Karpas-422 (cell line): ENCODE measurements around the gene FNDC3B. TPM values are rescaled to one million over a fixed set of nuclear protein-coding genes. Genes with fewer than 3 reads are reported as not detected.

ENCODE experiments used
- DNase-seq: peaks from one replicate; pipeline ENCODE4 v3.0.0-alpha.2; 2015
- H2AFZ ChIP-seq: fragments of 200-600 bp; sonication (generic); 2 replicates; pipeline ENCODE4 v1.6.1; 2014; ENCODE audit warnings: antibody characterized with exemption, low read length, mixed read lengths
- H3K27ac ChIP-seq: fragments of 200-600 bp; sonication (generic); 2 replicates; pipeline ENCODE4 v1.5.1; 2014; ENCODE audit warnings: mild to moderate bottlenecking, low read length, moderate library complexity
- H3K27me3 ChIP-seq: fragments of 200-600 bp; sonication (generic); 2 replicates; pipeline ENCODE4 v1.6.1; 2014; ENCODE audit warnings: low read length, mixed read lengths
- H3K36me3 ChIP-seq: fragments of 200-600 bp; sonication (generic); 2 replicates; pipeline ENCODE4 v1.6.1; 2014; ENCODE audit warnings: low read length, mixed read lengths; ENCODE audit not compliant: insufficient read depth
- H3K4me1 ChIP-seq: fragments of 200-600 bp; sonication (generic); 2 replicates; pipeline ENCODE4 v1.6.1; 2014; ENCODE audit warnings: mild to moderate bottlenecking, low read length, mixed read lengths
- H3K4me2 ChIP-seq: fragments of 200-600 bp; sonication (generic); 2 replicates; pipeline ENCODE4 v1.6.1; 2014; ENCODE audit warnings: low read length, low read depth, mild to moderate bottlenecking; ENCODE audit not compliant: poor library complexity, severe bottlenecking
- H3K4me3 ChIP-seq: fragments of 200-600 bp; sonication (generic); 2 replicates; pipeline ENCODE4 v1.5.1; 2014; ENCODE audit warnings: mild to moderate bottlenecking, antibody characterized with exemption, low read length, mixed read lengths
- H3K79me2 ChIP-seq: fragments of 200-600 bp; sonication (generic); 2 replicates; pipeline ENCODE4 v1.6.1; 2014; ENCODE audit warnings: mild to moderate bottlenecking, low read length, mixed read lengths
- H3K9ac ChIP-seq: fragments of 200-600 bp; sonication (generic); 2 replicates; pipeline ENCODE4 v1.6.0; 2014; ENCODE audit warnings: low read length
- H3K9me2 ChIP-seq: fragments of 200-600 bp; sonication (generic), shearing (Covaris generic); replicated peaks from 2 replicates; pipeline ENCODE4 v1.6.0; 2014; ENCODE audit warnings: mild to moderate bottlenecking, low read length, moderate library complexity; ENCODE audit not compliant: insufficient read depth
- H3K9me3 ChIP-seq: fragments of 300-700, 200-600 bp; sonication (generic); 2 replicates; pipeline ENCODE4 v1.6.1; 2014; ENCODE audit warnings: low read length, mixed read lengths
- H4K20me1 ChIP-seq: fragments of 200-600 bp; sonication (generic); 2 replicates; pipeline ENCODE4 v1.6.1; 2014; ENCODE audit warnings: mild to moderate bottlenecking, antibody characterized with exemption, low read length, low read depth; ENCODE audit not compliant: insufficient read depth
- total RNA-seq: library from RNA; depleted of rRNA; stranded (reverse); fragments of >200 nt; shearing (Covaris generic); gene quantifications from 2 replicates; pipeline ENCODE4 v1.2.3, GENCODE V29; 2014; ENCODE audit warnings: low replicate concordance

The FNDC3B gene
- total RNA-seq, 1 experiment from 2014 or later: 2.6 TPM

- no peak for DNase-seq
- Histone ChIP-seq H3K9me3 (no peaks in the 10 kb centered on the region), H4K20me1 (no peaks in the 10 kb centered on the region)
Measured at GRCh38 chr3:172391592-172392302, 352.4 kb downstream of the FNDC3B start.

GRCh38 chr3:172394692-172395091 is 355.3 kb downstream of the FNDC3B start:
- H3K9me2 ChIP-seq: no peaks in the 10 kb centered on the region
- no peaks in the 10 kb centered on the region for H3K27me3 ChIP-seq
- no peaks in the 10 kb centered on the region for H3K36me3 ChIP-seq
- no peak for DNase-seq
- H3K4me2 ChIP-seq: no peak overlapping the region
- no peaks in the 10 kb centered on the region for H4K20me1 ChIP-seq
- no peak overlapping the region for H3K4me3 ChIP-seq
- no peak overlapping the region for H3K9ac ChIP-seq
- H2AFZ ChIP-seq: no peak overlapping the region
- no peaks in the 10 kb centered on the region for H3K4me1 ChIP-seq
- H3K79me2 ChIP-seq: no peaks in the 10 kb centered on the region
- H3K27ac ChIP-seq: no peak overlapping the region
- H3K9me3 ChIP-seq: no peaks in the 10 kb centered on the region

More at GRCh38 chr3:172391592-172392302, 352.4 kb downstream of the FNDC3B start:
- no peak overlapping the region for H3K4me2 ChIP-seq
- H3K9ac ChIP-seq: no peak overlapping the region
- H3K4me3 ChIP-seq: no peak overlapping the region
- no peak overlapping the region for H3K27ac ChIP-seq
- H2AFZ ChIP-seq: no peak overlapping the region
- no peaks in the 10 kb centered on the region for H3K9me2 ChIP-seq
- no peaks in the 10 kb centered on the region for H3K4me1 ChIP-seq
- no peaks in the 10 kb centered on the region for H3K27me3 ChIP-seq
- no peaks in the 10 kb centered on the region for H3K79me2 ChIP-seq
- no peaks in the 10 kb centered on the region for H3K36me3 ChIP-seq

- Histone ChIP-seq H3K4me1 (no peaks in the 10 kb centered on the region), H3K4me2 (no peak overlapping the region), H2AFZ (no peak overlapping the region), H4K20me1 (no peaks in the 10 kb centered on the region), H3K9ac (no peak overlapping the region), H3K79me2 (no peaks in the 10 kb centered on the region), H3K9me2 (no peaks in the 10 kb centered on the region), H3K4me3 (no peak overlapping the region), H3K36me3 (no peaks in the 10 kb centered on the region), H3K27me3 (no peaks in the 10 kb centered on the region), H3K27ac (no peak overlapping the region), H3K9me3 (no peaks in the 10 kb centered on the region)
- DNase-seq: no peak
Measured at GRCh38 chr3:172396400-172396799, 357.0 kb downstream of the FNDC3B start.

- no peaks in the 10 kb centered on the region for H3K9me3 ChIP-seq
- H3K36me3 ChIP-seq: no peaks in the 10 kb centered on the region
- no peaks in the 10 kb centered on the region for H3K4me1 ChIP-seq
- no peaks in the 10 kb centered on the region for H4K20me1 ChIP-seq
- no peaks in the 10 kb centered on the region for H3K27me3 ChIP-seq
- H3K4me2 ChIP-seq: no peak overlapping the region
- H3K9me2 ChIP-seq: no peaks in the 10 kb centered on the region
- no peak overlapping the region for H3K9ac ChIP-seq
- H3K79me2 ChIP-seq: no peaks in the 10 kb centered on the region
- no peak overlapping the region for H3K4me3 ChIP-seq
- H2AFZ ChIP-seq: no peak overlapping the region
- DNase-seq: no peak
- H3K27ac ChIP-seq: no peak overlapping the region
Measured at GRCh38 chr3:172397716-172398405, 358.5 kb downstream of the FNDC3B start.

GRCh38 chr3:172398484-172398883 is 359.1 kb downstream of the FNDC3B start:
- H3K27me3 ChIP-seq: no peaks in the 10 kb centered on the region
- H4K20me1 ChIP-seq: no peaks in the 10 kb centered on the region
- H3K27ac ChIP-seq: no peak overlapping the region
- no peak overlapping the region for H3K4me3 ChIP-seq
- no peak overlapping the region for H3K9ac ChIP-seq
- no peaks in the 10 kb centered on the region for H3K79me2 ChIP-seq
- H2AFZ ChIP-seq: no peak overlapping the region
- H3K9me2 ChIP-seq: no peaks in the 10 kb centered on the region
- H3K4me2 ChIP-seq: no peak overlapping the region
- DNase-seq: no peak
- H3K36me3 ChIP-seq: no peaks in the 10 kb centered on the region
- no peaks in the 10 kb centered on the region for H3K9me3 ChIP-seq
- no peaks in the 10 kb centered on the region for H3K4me1 ChIP-seq

GRCh38 chr3:172402090-172402489 is 362.7 kb downstream of the FNDC3B start:
- Histone ChIP-seq H3K79me2 (no peaks in the 10 kb centered on the region), H3K27ac (no peak overlapping the region), H2AFZ (no peak overlapping the region), H3K9ac (no peak overlapping the region), H3K27me3 (no peaks in the 10 kb centered on the region), H3K9me2 (no peaks in the 10 kb centered on the region), H3K9me3 (no peaks in the 10 kb centered on the region), H3K4me1 (no peaks in the 10 kb centered on the region), H4K20me1 (no peaks in the 10 kb centered on the region), H3K36me3 (no peaks in the 10 kb centered on the region), H3K4me2 (no peak overlapping the region), H3K4me3 (no peak overlapping the region)
- no peak for DNase-seq

GRCh38 chr3:172402892-172403643 is 363.7 kb downstream of the FNDC3B start:
- no peak for DNase-seq
- H3K4me3 ChIP-seq: no peak overlapping the region
- H3K79me2 ChIP-seq: no peaks in the 10 kb centered on the region
- H3K4me2 ChIP-seq: no peak overlapping the region
- H3K9me2 ChIP-seq: no peaks in the 10 kb centered on the region
- no peak overlapping the region for H3K27ac ChIP-seq
- no peaks in the 10 kb centered on the region for H3K9me3 ChIP-seq
- H3K9ac ChIP-seq: no peak overlapping the region
- H3K27me3 ChIP-seq: no peaks in the 10 kb centered on the region
- H4K20me1 ChIP-seq: no peaks in the 10 kb centered on the region
- no peaks in the 10 kb centered on the region for H3K4me1 ChIP-seq
- H2AFZ ChIP-seq: no peak overlapping the region
- H3K36me3 ChIP-seq: no peaks in the 10 kb centered on the region

GRCh38 chr3:172404237-172404962 is 365.0 kb downstream of the FNDC3B start:
- Histone ChIP-seq H3K27me3 (no peaks in the 10 kb centered on the region), H3K36me3 (no peaks in the 10 kb centered on the region), H3K9me2 (no peaks in the 10 kb centered on the region), H3K79me2 (no peaks in the 10 kb centered on the region), H3K9ac (no peak overlapping the region), H2AFZ (no peak overlapping the region), H3K4me3 (no peak overlapping the region), H3K9me3 (no peaks in the 10 kb centered on the region), H3K27ac (no peak overlapping the region), H3K4me1 (no peaks in the 10 kb centered on the region), H4K20me1 (no peaks in the 10 kb centered on the region), H3K4me2 (no peak overlapping the region)
- no peak for DNase-seq
